H1 (cell line): Measurements from ENCODE around the gene PRSS36. TPM values are rescaled to one million over a fixed set of nuclear protein-coding genes. Genes with fewer than 3 reads are reported as not detected.
"Not testable (repeated sequence)": the region's sequence is repeated elsewhere in the genome, so short reads cannot be mapped to it uniquely, and the experiment has no call there.

Experiments
- CTCF ChIA-PET: fragments of 300-600 bp; sonication (Branson Sonifier 250); formaldehyde crosslinking; loops from one replicate; lab custom pipeline; 2021; ENCODE audit not compliant: partially characterized antibody; lab: Charles Lee
- POLR2A ChIA-PET: fragments of 300-600 bp; sonication (Branson Sonifier 250); formaldehyde crosslinking; loops from one replicate; lab custom pipeline; 2021; ENCODE audit warnings: inconsistent platforms; ENCODE audit not compliant: partially characterized antibody; lab: Charles Lee
- DNase-seq, 2 experiments: peaks; one replicate each; pipeline versions ENCODE4 v3.0.0 to v3.0.0-alpha.2; 2010 to 2022; ENCODE audit warnings: low spot score in 2 of 2, low read depth in 1 of 2, mixed read lengths in 1 of 2
- FAIRE-seq: peaks from 2 replicates; lab custom pipeline; 2011; peaks lifted over from hg19 to GRCh38; lab: Jason Lieb, UNC
- H2AFZ ChIP-seq: 2 replicates; pipeline ENCODE4 v1.8.1; 2012; ENCODE audit warnings: low read length, inconsistent platforms
- H2AK5ac ChIP-seq: 2 replicates; pipeline ENCODE4 v1.6.1; 2013; ENCODE audit warnings: low read depth, low read length
- H2BK120ac ChIP-seq: replicated peaks from 2 replicates; pipeline ENCODE3; 2013; ENCODE audit warnings: low read depth, low read length, inconsistent platforms
- H2BK12ac ChIP-seq: 2 replicates; pipeline ENCODE4 v1.6.1; 2013; ENCODE audit warnings: low read depth, low read length
- H2BK15ac ChIP-seq: 2 replicates; pipeline ENCODE4 v1.6.1; 2013; ENCODE audit warnings: low read length
- H2BK20ac ChIP-seq: 2 replicates; pipeline ENCODE4 v1.6.1; 2013; ENCODE audit warnings: low read length
- H2BK5ac ChIP-seq: 2 replicates; pipeline ENCODE4 v1.6.1; 2013; ENCODE audit warnings: low read depth, low read length
- H3K14ac ChIP-seq: 2 replicates; pipeline ENCODE4 v1.6.1; 2013; ENCODE audit warnings: inconsistent platforms; ENCODE audit not compliant: insufficient read length
- H3K18ac ChIP-seq: 2 replicates; pipeline ENCODE4 v1.6.1; 2013; ENCODE audit warnings: low read length; ENCODE audit errors: extremely low read depth
- H3K23ac ChIP-seq: 2 replicates; pipeline ENCODE4 v1.6.1; 2013; ENCODE audit warnings: inconsistent platforms; ENCODE audit not compliant: insufficient read length
- H3K23me2 ChIP-seq: 2 replicates; pipeline ENCODE4 v1.6.1; 2013; ENCODE audit warnings: low read depth, low read length
- H3K27ac ChIP-seq: 2 replicates; pipeline ENCODE4 v1.6.1; 2011; ENCODE audit warnings: low read depth, low read length, inconsistent platforms
- H3K27me3 ChIP-seq, 4 experiments: replicated peaks in 1 of 4; 1 replicate in 1 of 4; 2 replicates in 3 of 4; pipeline versions ENCODE4 v1.6.1 to v1.8.1; 2011 to 2013; ENCODE audit warnings: low read length in 3 of 4, mild to moderate bottlenecking in 3 of 4, inconsistent platforms in 2 of 4, mixed read lengths in 2 of 4, moderate library complexity in 1 of 4; ENCODE audit not compliant: control insufficient read depth in 3 of 4, insufficient read depth in 3 of 4; ENCODE audit errors: extremely low read depth in 1 of 4
- H3K36me3 ChIP-seq, 4 experiments: 2 replicates each; pipeline versions ENCODE4 v1.6.1 to v1.8.1; 2011 to 2013; ENCODE audit warnings: mild to moderate bottlenecking in 4 of 4, low read length in 3 of 4, moderate library complexity in 2 of 4, control low read depth in 1 of 4, inconsistent platforms in 1 of 4; ENCODE audit not compliant: insufficient read depth in 4 of 4, control insufficient read depth in 2 of 4
- H3K4ac ChIP-seq: replicated peaks from 2 replicates; pipeline ENCODE3; 2013; ENCODE audit warnings: low read length, low read depth, mixed read lengths, inconsistent platforms; ENCODE audit not compliant: insufficient read length
- H3K4me1 ChIP-seq, 4 experiments: replicated peaks in 1 of 4; 1 replicate in 1 of 4; 2 replicates in 3 of 4; pipeline versions ENCODE4 v1.6.1 to v1.8.1; 2011 to 2013; ENCODE audit warnings: low read length in 3 of 4, inconsistent platforms in 2 of 4, mixed read lengths in 1 of 4; ENCODE audit not compliant: insufficient read depth in 4 of 4, control insufficient read depth in 3 of 4
- H3K4me2 ChIP-seq, 2 experiments: 2 replicates each; pipeline versions ENCODE4 v1.6.1 to v1.8.1; 2011 to 2013; ENCODE audit warnings: low read depth in 2 of 2, low read length in 2 of 2, control low read depth in 1 of 2, inconsistent platforms in 1 of 2, mild to moderate bottlenecking in 1 of 2; ENCODE audit not compliant: insufficient read depth in 1 of 2
- H3K4me3 ChIP-seq, 4 experiments: fragments of 200-600, 300-600 bp in 1 of 4; sonication (generic), shearing (Covaris generic), sonication (Bioruptor Twin) in 1 of 4; 2 replicates each; pipeline versions ENCODE4 v1.5.1 to v1.8.1; 2011 to 2016; ENCODE audit warnings: low read length in 4 of 4, low read depth in 3 of 4, control low read depth in 2 of 4, inconsistent platforms in 2 of 4, mild to moderate bottlenecking in 2 of 4, mixed read lengths in 1 of 4, moderate library complexity in 1 of 4; ENCODE audit not compliant: insufficient read depth in 2 of 4; ENCODE audit errors: extremely low read depth in 1 of 4
- H3K56ac ChIP-seq: replicated peaks from 2 replicates; pipeline ENCODE3; 2013; ENCODE audit warnings: low read depth, mild to moderate bottlenecking, mixed read lengths, low read length, inconsistent platforms; ENCODE audit not compliant: insufficient read length
- H3K79me1 ChIP-seq: 2 replicates; pipeline ENCODE4 v1.6.1; 2013; ENCODE audit warnings: low read depth, low read length, control low read depth
- H3K79me2 ChIP-seq, 2 experiments: 2 replicates each; pipeline versions ENCODE4 v1.6.1 to v1.8.1; 2012 to 2013; ENCODE audit warnings: low read length in 2 of 2, mild to moderate bottlenecking in 2 of 2, inconsistent platforms in 1 of 2; ENCODE audit not compliant: insufficient read depth in 2 of 2, control insufficient read depth in 1 of 2
- H3K9ac ChIP-seq, 4 experiments: replicated peaks in 1 of 4; 1 replicate in 1 of 4; 2 replicates in 3 of 4; pipeline versions ENCODE4 v1.6.1 to v1.8.1; 2011 to 2013; ENCODE audit warnings: low read depth in 3 of 4, low read length in 3 of 4, control low read depth in 2 of 4, mild to moderate bottlenecking in 2 of 4, moderate library complexity in 2 of 4, inconsistent platforms in 1 of 4; ENCODE audit errors: extremely low read depth in 1 of 4
- H3K9me3 ChIP-seq, 2 experiments: 2 replicates each; pipeline versions ENCODE4 v1.6.1 to v1.8.1; 2012 to 2013; ENCODE audit warnings: mild to moderate bottlenecking in 2 of 2, moderate library complexity in 2 of 2, control low read depth in 1 of 2, inconsistent platforms in 1 of 2, low read depth in 1 of 2, low read length in 1 of 2, mixed read lengths in 1 of 2; ENCODE audit not compliant: insufficient read depth in 2 of 2
- H4K20me1 ChIP-seq, 2 experiments: replicated peaks in 1 of 2; 2 replicates each; pipeline versions ENCODE3 to v1.8.1; 2011 to 2013; ENCODE audit warnings: inconsistent platforms in 2 of 2, low read length in 2 of 2, mild to moderate bottlenecking in 1 of 2; ENCODE audit not compliant: insufficient read depth in 2 of 2, control insufficient read depth in 1 of 2
- H4K5ac ChIP-seq: 2 replicates; pipeline ENCODE4 v1.6.1; 2013; ENCODE audit warnings: low read length, low read depth, mixed read lengths, inconsistent platforms; ENCODE audit not compliant: insufficient read length
- H4K8ac ChIP-seq: 2 replicates; pipeline ENCODE4 v1.8.0; 2013; ENCODE audit warnings: mild to moderate bottlenecking, moderate library complexity, low read length, inconsistent platforms; ENCODE audit not compliant: insufficient read depth; ENCODE audit errors: extremely low read depth
- H4K91ac ChIP-seq: replicated peaks from 2 replicates; pipeline ENCODE3; 2013; ENCODE audit warnings: low read length, mixed read lengths, inconsistent platforms; ENCODE audit not compliant: insufficient read length
- WGBS, 2 experiments: shearing (Covaris generic) in 1 of 2; methylation state at CpG; one replicate each; pipeline versions ENCODE4 v1.1.6 to v1.1.7; 2013 to 2015; ENCODE audit warnings: low lambda C conversion rate in 2 of 2, mixed read lengths in 2 of 2, inconsistent platforms in 1 of 2, low coverage in 1 of 2, missing lambda C conversion rate in 1 of 2; ENCODE audit not compliant: insufficient replicate concordance in 2 of 2, insufficient coverage in 1 of 2, insufficient read length in 1 of 2; ENCODE audit errors: extremely low coverage in 1 of 2, missing lambda C conversion rate in 1 of 2; 5-methylcytosine and 5-hydroxymethylcytosine counted together
- polyA plus RNA-seq, 7 experiments: library from polyadenylated mRNA; depleted of rRNA in 3 of 7; stranded (reverse) in 5 of 7; unstranded in 2 of 7; fragments of >200 nt in 5 of 7; fragments of 200-250 nt in 2 of 7; gene quantifications; 1 replicate in 5 of 7; 2 replicates in 1 of 7; 4 replicates in 1 of 7; pipeline versions ENCODE4 v1.2.1 to v1.2.3, GENCODE V29; 2011 to 2013; ENCODE audit warnings: missing spikeins in 2 of 7, mixed read lengths in 2 of 7
- total RNA-seq: library from RNA; stranded (reverse); fragmentation: NEBNext Ultra II Directional; extraction: Animal tissue kit (Norgen Biotek cat#: 25700); gene quantifications from 2 replicates; pipeline ENCODE4 v1.2.1, GENCODE V29; 2021

The PRSS36 gene
- total and polyA plus RNA-seq, 2 of the 8 experiments (the other 6 are each of a cell fraction or from before 2014, with no cell fraction given), result 1.3 to 1.9 TPM

DNA sequence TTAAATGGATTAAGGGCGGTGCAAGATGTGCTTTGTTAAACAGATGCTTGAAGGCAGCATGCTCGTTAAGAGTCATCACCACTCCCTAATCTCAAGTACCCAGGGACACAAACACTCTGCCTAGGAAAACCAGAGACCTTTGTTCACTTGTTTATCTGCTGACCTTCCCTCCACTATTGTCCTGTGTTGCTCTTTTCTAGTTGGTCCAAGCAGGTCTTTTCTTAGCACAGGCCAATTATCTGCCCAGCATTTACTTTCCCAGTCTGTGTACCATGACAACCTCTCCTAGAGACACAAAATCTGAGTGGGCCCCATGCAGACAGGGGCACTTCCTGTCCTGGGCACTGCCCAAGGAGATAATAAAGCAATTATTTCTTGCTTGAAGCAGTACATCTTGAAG, 20.2 kb upstream of the PRSS36 start:
- H3K14ac ChIP-seq, H3K79me2 ChIP-seq, H3K23ac ChIP-seq, FAIRE-seq, H3K9ac ChIP-seq, H2AK5ac ChIP-seq, H3K4ac ChIP-seq, H3K4me1 ChIP-seq, H3K23me2 ChIP-seq, H2BK12ac ChIP-seq, H4K20me1 ChIP-seq, H4K91ac ChIP-seq, H2BK20ac ChIP-seq, H3K27ac ChIP-seq, H3K18ac ChIP-seq, DNase-seq, H3K27me3 ChIP-seq, H4K5ac ChIP-seq, H3K4me2 ChIP-seq, CTCF ChIA-PET, H3K79me1 ChIP-seq, H4K8ac ChIP-seq, H3K9me3 ChIP-seq, H3K4me3 ChIP-seq, H2BK120ac ChIP-seq, H2AFZ ChIP-seq, H3K56ac ChIP-seq, H2BK15ac ChIP-seq, H2BK5ac ChIP-seq, H3K36me3 ChIP-seq: not testable (repeated sequence)
- WGBS, 2 experiments, result no CpG with 5 or more reads among the region's 2 CpGs
- POLR2A ChIA-PET, result interaction anchor here (1.2 to 2.7 kb wide), 4 partner anchors 10 to 53 kb away, joined by 4 to 17 read pairs (median 8); partner anchors contain the start of genes FUS and KAT8
